SK-N-SH treated with all-trans-retinoic acid at 6 μM for 48 hours (cell line): ENCODE measurements around the gene NXN.

Source experiments
- ATAC-seq: fragments of 200-7000 bp; cut with Tn5 transposase; 3 replicates; pipeline ENCODE4 v1.9.1; 2020; ENCODE audit warnings: mild to moderate bottlenecking, moderate library complexity
- ARNTL ChIP-seq: fragments of 450-650 bp; formaldehyde crosslinking; IDR thresholded peaks from 2 replicates; pipeline ENCODE4 v1.5.0; 2020; ENCODE audit warnings: low read depth, mild to moderate bottlenecking, moderate library complexity, borderline replicate concordance
- BACH2 ChIP-seq: fragments of 250-450 bp; sonication (Bioruptor Pico); IDR thresholded peaks from 2 replicates; pipeline ENCODE4 v1.9.0; 2021; ENCODE audit warnings: mild to moderate bottlenecking, borderline replicate concordance
- CREB5 ChIP-seq: fragments of 250-450 bp; sonication (Bioruptor Pico); IDR thresholded peaks from 2 replicates; pipeline ENCODE4 v1.5.1; 2020; ENCODE audit warnings: low read depth, mild to moderate bottlenecking, moderate library complexity
- CSDC2 ChIP-seq: fragments of 250-450 bp; sonication (Bioruptor Pico); IDR thresholded peaks from 2 replicates; pipeline ENCODE4 v1.5.0; 2020; ENCODE audit warnings: mild to moderate bottlenecking, moderate library complexity
- ESRRG ChIP-seq: fragments of 250-450 bp; sonication (Bioruptor Pico); IDR thresholded peaks from 2 replicates; pipeline ENCODE4 v1.6.1; 2021; ENCODE audit warnings: mild to moderate bottlenecking
- GLIS3 ChIP-seq: fragments of 250-450 bp; sonication (Bioruptor Pico); IDR thresholded peaks from 2 replicates; pipeline ENCODE4 v1.5.0; 2020; ENCODE audit warnings: mild to moderate bottlenecking, moderate library complexity
- ISL1 ChIP-seq: fragments of 250-450 bp; sonication (Bioruptor Pico); IDR thresholded peaks from 2 replicates; pipeline ENCODE4 v2.1.2; 2022; ENCODE audit warnings: mild to moderate bottlenecking, moderate library complexity
- OSR1 ChIP-seq: fragments of 250-450 bp; sonication (Bioruptor Pico); IDR thresholded peaks from 2 replicates; pipeline ENCODE4 v1.8.0; 2022; ENCODE audit warnings: moderate library complexity, mild to moderate bottlenecking, inconsistent platforms
- PATZ1 ChIP-seq: fragments of 250-450 bp; sonication (Bioruptor Pico); IDR thresholded peaks from 2 replicates; pipeline ENCODE4 v1.8.0; 2020; ENCODE audit warnings: mild to moderate bottlenecking, moderate library complexity, borderline replicate concordance
- POU6F1 ChIP-seq: fragments of 250-450 bp; sonication (Bioruptor Pico); IDR thresholded peaks from 2 replicates; pipeline ENCODE4 v1.8.0; 2021; ENCODE audit warnings: low read depth, mild to moderate bottlenecking, moderate library complexity, borderline replicate concordance
- PPARA ChIP-seq: fragments of 250-450 bp; sonication (Bioruptor Pico); IDR thresholded peaks from 2 replicates; pipeline ENCODE4 v1.5.0; 2020; ENCODE audit warnings: mild to moderate bottlenecking, borderline replicate concordance
- RARB ChIP-seq: fragments of 250-450 bp; sonication (Bioruptor Pico); IDR thresholded peaks from 2 replicates; pipeline ENCODE4 v1.8.0; 2021; ENCODE audit warnings: mild to moderate bottlenecking, moderate library complexity
- SNAI2 ChIP-seq: fragments of 250-450 bp; sonication (Bioruptor Pico); IDR thresholded peaks from 2 replicates; pipeline ENCODE4 v1.5.0; 2020; ENCODE audit warnings: mild to moderate bottlenecking, moderate library complexity
- TCF4 ChIP-seq: fragments of 250-450 bp; sonication (Bioruptor Pico); IDR thresholded peaks from 2 replicates; pipeline ENCODE4 v1.8.0; 2021; ENCODE audit warnings: mild to moderate bottlenecking, moderate library complexity, borderline replicate concordance
- TOX ChIP-seq: fragments of 250-450 bp; sonication (Bioruptor Pico); IDR thresholded peaks from 2 replicates; pipeline ENCODE4 v1.8.0; 2021; ENCODE audit warnings: mild to moderate bottlenecking, moderate library complexity, borderline replicate concordance
- TSHZ2 ChIP-seq: fragments of 250-450 bp; sonication (Bioruptor Pico); IDR thresholded peaks from 2 replicates; pipeline ENCODE4 v1.5.0; 2020; ENCODE audit warnings: mild to moderate bottlenecking, moderate library complexity
- ZC3H10 ChIP-seq: fragments of 250-450 bp; sonication (Bioruptor Pico); IDR thresholded peaks from 2 replicates; pipeline ENCODE4 v1.5.1; 2021; ENCODE audit warnings: mild to moderate bottlenecking, moderate library complexity
- ZFP3 ChIP-seq: fragments of 250-450 bp; sonication (Bioruptor Pico); IDR thresholded peaks from 2 replicates; pipeline ENCODE4 v1.5.0; 2020; ENCODE audit warnings: mild to moderate bottlenecking, moderate library complexity
- ZFP30 ChIP-seq: fragments of 450-650 bp; formaldehyde crosslinking; IDR thresholded peaks from 2 replicates; pipeline ENCODE4 v1.5.0; 2022; ENCODE audit warnings: mild to moderate bottlenecking, moderate library complexity
- ZNF565 ChIP-seq: fragments of 450-650 bp; formaldehyde crosslinking; conservative IDR thresholded peaks from 2 replicates; pipeline ENCODE4 v1.5.0; 2020; ENCODE audit warnings: low read depth, mild to moderate bottlenecking, moderate library complexity
- ZNF70 ChIP-seq: fragments of 450-650 bp; formaldehyde crosslinking; IDR thresholded peaks from 2 replicates; pipeline ENCODE4 v1.5.0; 2020; ENCODE audit warnings: mild to moderate bottlenecking, moderate library complexity

NXN gene

GRCh38 chr17:948284-948852 lies 31.2 kb downstream of the NXN start (continued):
- TF ChIP-seq ISL1 (CRISPR knock-in tag) (no peak), OSR1 (CRISPR knock-in tag) (no peak)
- TF ChIP-seq, all 23 proteins: peak for 0

- TF ChIP-seq POU6F1 (CRISPR knock-in tag) (no peak), RARB (CRISPR knock-in tag) (no peak), ZFP30 (CRISPR knock-in tag) (no peak), CSDC2 (no peak), OSR1 (CRISPR knock-in tag) (no peak), CREB5 (CRISPR knock-in tag) (no peak), TOX (no peak), ZFP3 (CRISPR knock-in tag) (no peak), ISL1 (CRISPR knock-in tag) (no peak), ZNF565 (CRISPR knock-in tag) (no peak), BACH2 (CRISPR knock-in tag) (no peak), TSHZ2 (no peak), PPARA (CRISPR knock-in tag) (no peak), ZNF70 (CRISPR knock-in tag) (no peak), ZC3H10 (CRISPR knock-in tag) (no peak)
- no peak for ATAC-seq
Measured at GRCh38 chr17:946510-947236, 32.9 kb downstream of the NXN start.

- ATAC-seq = no peak
- no peak for TF ChIP-seq ISL1 (CRISPR knock-in tag)
- TF ChIP-seq CREB5 (CRISPR knock-in tag) = no peak
- TF ChIP-seq OSR1 (CRISPR knock-in tag) = no peak
- TF ChIP-seq ZNF565 (CRISPR knock-in tag) = no peak
- TF ChIP-seq PATZ1 (CRISPR knock-in tag) = no peak
- no peak for TF ChIP-seq POU6F1 (CRISPR knock-in tag)
- TF ChIP-seq RARB (CRISPR knock-in tag) = no peak
- TF ChIP-seq GLIS3 (CRISPR knock-in tag) = no peak
- TF ChIP-seq ARNTL = no peak
- no peak for TF ChIP-seq ZFP3 (CRISPR knock-in tag)
- TF ChIP-seq ESRRG (CRISPR knock-in tag) = no peak
- TF ChIP-seq TSHZ2 = no peak
- TF ChIP-seq BACH2 (CRISPR knock-in tag) = no peak
- no peak for TF ChIP-seq TCF4 (CRISPR knock-in tag)
- no peak for TF ChIP-seq SNAI2 (CRISPR knock-in tag)
Measured at GRCh38 chr17:945672-946071, 33.9 kb downstream of the NXN start.
